Measurements from ENCODE around the gene ODAD4. TPM values are rescaled to one million over a fixed set of nuclear protein-coding genes. Genes with fewer than 3 reads are reported as not detected.

ODAD4 gene
- total and polyA plus RNA-seq, 2 donors from 2014 or later: 4.6 to 6.0 TPM

DNA sequence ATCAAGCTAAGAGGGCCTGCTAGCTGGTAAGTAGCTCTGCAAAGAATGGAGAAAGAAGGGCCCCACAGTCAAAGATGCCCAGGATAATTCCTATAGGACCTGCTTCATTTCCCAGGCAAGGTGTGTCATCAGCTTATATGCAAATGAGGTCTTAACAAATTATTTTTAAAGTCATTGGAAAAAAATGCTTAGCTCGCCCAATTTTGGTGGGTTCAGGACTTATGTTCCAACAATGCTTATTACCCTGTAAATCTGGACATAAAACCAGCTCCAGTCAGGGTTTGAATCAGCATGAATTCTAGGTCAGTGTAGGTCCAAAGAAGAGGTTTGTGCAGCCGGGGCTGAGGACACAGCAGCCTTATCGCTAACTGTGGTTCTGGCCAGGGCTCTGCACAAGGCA lies 37.0 kb upstream of the ODAD4 start:
- Histone ChIP-seq H3K4me1 (ENCODE audit: control insufficient read depth in 2 of 3, insufficient read depth in 2 of 3, low read depth in 1 of 3, low read length in 3 of 3) (peaks cover 0 to 3% (median 0%) of the 10 kb centered on the region in 3 donors), H3K36me3 (ENCODE audit: control insufficient read depth in 2 of 3, insufficient read depth in 3 of 3, low read length in 3 of 3) (peaks cover 2 to 45% (median 36%) of the 10 kb centered on the region in 3 donors), H3K4me3 (ENCODE audit: low read length in 3 of 3) (no peak overlapping the region), H3K9me3 (ENCODE audit: control insufficient read depth in 2 of 3, insufficient read depth in 1 of 3, low read length in 3 of 3) (no peaks in the 10 kb centered on the region), H3K27me3 (ENCODE audit: control insufficient read depth, insufficient read depth, low read length) (no peaks in the 10 kb centered on the region), H3K27ac (ENCODE audit: low read depth in 2 of 2, low read length in 2 of 2) (no peak overlapping the region), H3K9ac (ENCODE audit: low read length in 3 of 3) (no peak overlapping the region)
- intact Hi-C loops (cut with DNase I): no loop called here
- no peak for TF ChIP-seq CTCF (IDR thresholded peaks at IDR 0.05; ENCODE audit: borderline replicate concordance, extremely low read depth, insufficient read depth)
- FAIRE-seq: no peak
- no peak for DNase-seq

GRCh38 chr17:41894791-41895331 lies 35.6 kb upstream of the ODAD4 start:
- H3K9ac ChIP-seq (ENCODE audit: low read length in 3 of 3): no peak overlapping the region
- H3K9me3 ChIP-seq (ENCODE audit: control insufficient read depth in 2 of 3, insufficient read depth in 1 of 3, low read length in 3 of 3): no peaks in the 10 kb centered on the region
- intact Hi-C loops (cut with DNase I): no loop called here
- no peak for TF ChIP-seq CTCF (IDR thresholded peaks at IDR 0.05; ENCODE audit: borderline replicate concordance, extremely low read depth, insufficient read depth)
- no peaks in the 10 kb centered on the region for H3K27me3 ChIP-seq (ENCODE audit: control insufficient read depth, insufficient read depth, low read length)
- peak in 2 of 5 donors; percentile 14 to 38 for DNase-seq
- no peak for FAIRE-seq
- no peak overlapping the region for H3K4me3 ChIP-seq (ENCODE audit: low read length in 3 of 3)
- no peak overlapping the region for H3K27ac ChIP-seq (ENCODE audit: low read depth in 2 of 2, low read length in 2 of 2)
- H3K36me3 ChIP-seq (ENCODE audit: control insufficient read depth in 2 of 3, insufficient read depth in 3 of 3, low read length in 3 of 3): peaks cover 2 to 43% (median 37%) of the 10 kb centered on the region in 3 donors
- peaks cover 0 to 3% (median 0%) of the 10 kb centered on the region in 3 donors for H3K4me1 ChIP-seq (ENCODE audit: control insufficient read depth in 2 of 3, insufficient read depth in 2 of 3, low read depth in 1 of 3, low read length in 3 of 3)

GRCh38 chr17:41895617-41896016 lies 34.8 kb upstream of the ODAD4 start:
- TF ChIP-seq CTCF (IDR thresholded peaks at IDR 0.05; ENCODE audit: borderline replicate concordance, extremely low read depth, insufficient read depth): no peak
- Histone ChIP-seq H3K36me3 (ENCODE audit: control insufficient read depth in 2 of 3, insufficient read depth in 3 of 3, low read length in 3 of 3) (peaks cover 4 to 42% (median 34%) of the 10 kb centered on the region in 3 donors), H3K4me1 (ENCODE audit: control insufficient read depth in 2 of 3, insufficient read depth in 2 of 3, low read depth in 1 of 3, low read length in 3 of 3) (peaks cover 0 to 3% (median 0%) of the 10 kb centered on the region in 3 donors), H3K9me3 (ENCODE audit: control insufficient read depth in 2 of 3, insufficient read depth in 1 of 3, low read length in 3 of 3) (no peaks in the 10 kb centered on the region), H3K4me3 (ENCODE audit: low read length in 3 of 3) (no peak overlapping the region), H3K27me3 (ENCODE audit: control insufficient read depth, insufficient read depth, low read length) (no peaks in the 10 kb centered on the region), H3K9ac (ENCODE audit: low read length in 3 of 3) (no peak overlapping the region), H3K27ac (ENCODE audit: low read depth in 2 of 2, low read length in 2 of 2) (no peak overlapping the region)
- intact Hi-C loops (cut with DNase I): no loop called here
- DNase-seq (peak in 1 of 5 donors; percentile 32), FAIRE-seq (no peak)

- no peak overlapping the region for H3K27ac ChIP-seq (ENCODE audit: low read depth in 2 of 2, low read length in 2 of 2)
- H3K27me3 ChIP-seq (ENCODE audit: control insufficient read depth, insufficient read depth, low read length): no peaks in the 10 kb centered on the region
- DNase-seq (no peak), FAIRE-seq (no peak)
- peaks cover 2 to 47% (median 36%) of the 10 kb centered on the region in 3 donors for H3K36me3 ChIP-seq (ENCODE audit: control insufficient read depth in 2 of 3, insufficient read depth in 3 of 3, low read length in 3 of 3)
- no peak overlapping the region for H3K4me3 ChIP-seq (ENCODE audit: low read length in 3 of 3)
- no peak for TF ChIP-seq CTCF (IDR thresholded peaks at IDR 0.05; ENCODE audit: borderline replicate concordance, extremely low read depth, insufficient read depth)
- H3K9me3 ChIP-seq (ENCODE audit: control insufficient read depth in 2 of 3, insufficient read depth in 1 of 3, low read length in 3 of 3): no peaks in the 10 kb centered on the region
- H3K9ac ChIP-seq (ENCODE audit: low read length in 3 of 3): no peak overlapping the region
- H3K4me1 ChIP-seq (ENCODE audit: control insufficient read depth in 2 of 3, insufficient read depth in 2 of 3, low read depth in 1 of 3, low read length in 3 of 3): peaks cover 0 to 3% (median 0%) of the 10 kb centered on the region in 3 donors
- intact Hi-C loops (cut with DNase I): no loop called here
These were observed 33.7 kb upstream of the ODAD4 start for GRCh38 chr17:41896726-41897125.

All from kidney (tissue), 14 donors.